Stomach smooth muscle (tissue), 2 donors: Measurements from ENCODE around the gene IER5L.
"Not testable (repeated sequence)": the region's sequence is repeated elsewhere in the genome, so short reads cannot be mapped to it uniquely, and the experiment has no call there.

ENCODE experiments used
- H3K27ac ChIP-seq: one replicate; pipeline ENCODE4 v1.7.0; 2013; ENCODE audit warnings: mild to moderate bottlenecking, low read length, inconsistent platforms
- H3K27me3 ChIP-seq, 2 donors: one replicate each; pipeline ENCODE4 v1.7.0; 2013; ENCODE audit warnings: low read length in 2 of 2; ENCODE audit not compliant: insufficient read depth in 2 of 2, control insufficient read depth in 1 of 2
- H3K36me3 ChIP-seq, 2 donors: one replicate each; pipeline ENCODE4 v1.7.0; 2013; ENCODE audit warnings: low read length in 2 of 2; ENCODE audit not compliant: control insufficient read depth in 2 of 2, insufficient read depth in 2 of 2
- H3K4me1 ChIP-seq: one replicate; pipeline ENCODE4 v1.7.0; 2013; ENCODE audit warnings: low read length; ENCODE audit not compliant: control insufficient read depth, insufficient read depth
- H3K4me3 ChIP-seq, 2 donors: one replicate each; pipeline ENCODE4 v1.7.0; 2013; ENCODE audit warnings: low read length in 2 of 2
- H3K9ac ChIP-seq, 2 donors: one replicate each; pipeline ENCODE4 v1.7.0; 2013; ENCODE audit warnings: low read length in 2 of 2, mild to moderate bottlenecking in 1 of 2
- H3K9me3 ChIP-seq, 2 donors: one replicate each; pipeline ENCODE4 v1.7.0; 2013; ENCODE audit warnings: low read length in 2 of 2; ENCODE audit not compliant: control insufficient read depth in 2 of 2
- donor health status: healthy.
- donor health status: Pancreatic carcinoma.

IER5L gene

GRCh38 chr9:129172816-129173215 lies 5.2 kb downstream of the IER5L start:
- Histone ChIP-seq H3K4me1 (peaks cover 36% of the 10 kb centered on the region), H3K9ac (no peak overlapping the region), H3K27ac (peak overlapping the region; percentile 18), H3K9me3 (no peaks in the 10 kb centered on the region), H3K4me3 (no peak overlapping the region), H3K36me3 (no peaks in the 10 kb centered on the region), H3K27me3 (no peaks in the 10 kb centered on the region)

GRCh38 chr9:129171993-129172751 lies 5.9 kb downstream of the IER5L start:
- Histone ChIP-seq H3K27ac (peak overlapping the region; percentile 18), H3K4me3 (no peak overlapping the region), H3K9ac (no peak overlapping the region), H3K36me3 (no peaks in the 10 kb centered on the region), H3K9me3 (no peaks in the 10 kb centered on the region), H3K27me3 (no peaks in the 10 kb centered on the region), H3K4me1 (peaks cover 43% of the 10 kb centered on the region)

GRCh38 chr9:129170229-129170628 lies 7.8 kb downstream of the IER5L start:
- Histone ChIP-seq H3K9me3 (no peaks in the 10 kb centered on the region), H3K4me3 (no peak overlapping the region), H3K27me3 (no peaks in the 10 kb centered on the region), H3K27ac (no peak overlapping the region), H3K9ac (no peak overlapping the region), H3K36me3 (no peaks in the 10 kb centered on the region), H3K4me1 (peaks cover 46% of the 10 kb centered on the region)

- H3K27ac ChIP-seq = peak overlapping the region; percentile 76
- peak overlapping the region; percentile 65 to 84 for H3K4me3 ChIP-seq
- H3K36me3 ChIP-seq = no peaks in the 10 kb centered on the region
- H3K4me1 ChIP-seq = peaks cover 31% of the 10 kb centered on the region
- H3K9ac ChIP-seq = peak overlapping the region; percentile 52 to 71
- H3K27me3 ChIP-seq = no peaks in the 10 kb centered on the region
- no peaks in the 10 kb centered on the region for H3K9me3 ChIP-seq
These were observed 11.2 kb downstream of the IER5L start for GRCh38 chr9:129166623-129167557.

- Histone ChIP-seq H3K27me3 (no peaks in the 10 kb centered on the region), H3K9me3 (no peaks in the 10 kb centered on the region), H3K4me3 (no peak overlapping the region), H3K9ac (no peak overlapping the region), H3K36me3 (no peaks in the 10 kb centered on the region), H3K27ac (no peak overlapping the region), H3K4me1 (peaks cover 31% of the 10 kb centered on the region)
These were observed 12.9 kb downstream of the IER5L start for GRCh38 chr9:129165198-129165597.

- H3K27me3 ChIP-seq = no peaks in the 10 kb centered on the region
- H3K36me3 ChIP-seq = no peaks in the 10 kb centered on the region
- H3K4me1 ChIP-seq = peaks cover 31% of the 10 kb centered on the region
- no peak overlapping the region for H3K4me3 ChIP-seq
- H3K9me3 ChIP-seq = no peaks in the 10 kb centered on the region
- peak overlapping the region; percentile 9 to 47 for H3K9ac ChIP-seq
- peak overlapping the region; percentile 31 for H3K27ac ChIP-seq
These were observed 13.7 kb downstream of the IER5L start for GRCh38 chr9:129164246-129164930.

GRCh38 chr9:129163753-129164152 lies 14.3 kb downstream of the IER5L start:
- H3K36me3 ChIP-seq = peaks cover 0 to 3% of the 10 kb centered on the region in 2 donors
- H3K27ac ChIP-seq = peak overlapping the region; percentile 31
- H3K4me3 ChIP-seq = no peak overlapping the region
- no peaks in the 10 kb centered on the region for H3K27me3 ChIP-seq
- peaks cover 31% of the 10 kb centered on the region for H3K4me1 ChIP-seq
- H3K9ac ChIP-seq = peak overlapping the region in 1 of 2 donors; percentile 47
- H3K9me3 ChIP-seq = no peaks in the 10 kb centered on the region

- H3K9ac ChIP-seq, H3K27ac ChIP-seq, H3K36me3 ChIP-seq, H3K4me3 ChIP-seq, H3K27me3 ChIP-seq, H3K9me3 ChIP-seq: not testable (repeated sequence)
- H3K4me1 ChIP-seq = peaks cover 31% of the 10 kb centered on the region
These were observed 14.8 kb downstream of the IER5L start for GRCh38 chr9:129163198-129163670.

GRCh38 chr9:129162497-129163197 lies 15.4 kb downstream of the IER5L start:
- no peak overlapping the region for H3K4me3 ChIP-seq
- H3K27ac ChIP-seq = no peak overlapping the region
- no peaks in the 10 kb centered on the region for H3K9me3 ChIP-seq
- H3K9ac ChIP-seq = no peak overlapping the region
- peaks cover 26% of the 10 kb centered on the region for H3K4me1 ChIP-seq
- peaks cover 0 to 3% of the 10 kb centered on the region in 2 donors for H3K36me3 ChIP-seq
- no peaks in the 10 kb centered on the region for H3K27me3 ChIP-seq

- Histone ChIP-seq H3K36me3 (peaks cover 0 to 3% of the 10 kb centered on the region in 2 donors), H3K27ac (no peak overlapping the region), H3K9me3 (no peaks in the 10 kb centered on the region), H3K27me3 (no peaks in the 10 kb centered on the region), H3K9ac (no peak overlapping the region), H3K4me3 (no peak overlapping the region), H3K4me1 (peaks cover 15% of the 10 kb centered on the region)
These were observed 16.6 kb downstream of the IER5L start for GRCh38 chr9:129161534-129161837.
